ENCODE measurements around the gene TRMT2A.

- TF ChIP-seq CTCF (IDR thresholded peaks at IDR 0.05): no peak
- TF ChIP-seq POLR2AphosphoS5 (IDR thresholded peaks at IDR 0.05): no peak
- TF ChIP-seq EP300 (IDR thresholded peaks at IDR 0.05): no peak
- TF ChIP-seq POLR2A (IDR thresholded peaks at IDR 0.05): no peak
These were observed 43.0 kb upstream of the TRMT2A start for GRCh38 chr22:20160041-20160440.
